NCI-H2107 treated with DMSO at 0.1 percent for 48 hours (cell line): Measurements from ENCODE around the gene GLYR1.

Experiments
- DNase-seq: peaks from one replicate; lab custom pipeline; 2025; ENCODE audit not compliant: unreplicated experiment; lab: John Stamatoyannopoulos, UW

GLYR1 gene

GRCh38 chr16:4852221-4852872 is 5.3 kb upstream of the GLYR1 start:
- no peak for DNase-seq

GRCh38 chr16:4850211-4850610 is 3.1 kb upstream of the GLYR1 start:
- no peak for DNase-seq

DNA sequence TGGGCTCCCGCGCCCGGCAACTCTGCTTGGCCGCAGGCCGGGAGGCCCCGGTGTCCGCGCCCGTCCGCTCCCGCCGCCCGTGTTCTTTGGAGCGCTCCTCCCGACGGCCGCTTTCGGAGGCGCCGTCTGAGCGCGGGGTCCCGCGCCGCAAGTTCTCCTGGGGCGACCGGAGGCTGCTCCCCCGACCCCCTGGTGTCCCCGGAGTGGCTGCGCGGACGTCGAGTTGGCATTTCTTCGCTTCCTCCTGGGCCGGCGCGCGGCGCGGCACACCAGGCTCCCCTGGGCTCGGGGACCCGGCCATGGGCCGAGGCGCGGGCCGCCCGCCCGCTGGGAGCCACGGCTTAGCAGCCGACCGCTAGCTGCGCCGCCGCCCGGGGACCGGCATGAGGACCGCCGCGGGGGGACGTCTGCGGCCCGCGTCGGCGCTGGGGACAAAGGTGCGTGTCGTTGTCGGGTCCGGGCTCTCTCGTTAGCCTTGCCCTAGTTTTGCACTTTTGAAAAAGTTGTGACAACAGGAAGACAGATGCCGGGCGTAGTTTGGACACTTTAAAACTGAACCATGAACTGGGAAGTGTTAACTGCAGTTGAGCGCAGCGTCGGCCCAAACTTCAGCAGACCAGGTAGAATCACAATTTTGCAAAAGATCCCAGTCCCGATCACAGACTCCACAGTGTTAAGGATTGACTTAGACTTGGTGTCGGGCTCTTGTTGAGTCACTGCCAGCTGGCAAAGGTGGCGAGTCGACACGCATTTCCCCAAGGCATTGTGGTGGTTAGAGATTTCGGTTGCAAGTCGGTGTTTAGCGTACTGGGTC is 893 bp upstream of the GLYR1 start:
- no peak for DNase-seq

- no peak for DNase-seq
Observed at GRCh38 chr16:4846503-4846900, 586 bp downstream of the GLYR1 start.

- no peak for DNase-seq
Observed at GRCh38 chr16:4840984-4841383, 6.1 kb downstream of the GLYR1 start.

GRCh38 chr16:4839942-4840341 is 7.1 kb downstream of the GLYR1 start:
- no peak for DNase-seq

- DNase-seq = no peak
Observed at GRCh38 chr16:4837733-4838501, 9.2 kb downstream of the GLYR1 start.

GRCh38 chr16:4836727-4837126 is 10.4 kb downstream of the GLYR1 start:
- DNase-seq = no peak

- DNase-seq = no peak
Observed at GRCh38 chr16:4833584-4833983, 13.5 kb downstream of the GLYR1 start.

DNA sequence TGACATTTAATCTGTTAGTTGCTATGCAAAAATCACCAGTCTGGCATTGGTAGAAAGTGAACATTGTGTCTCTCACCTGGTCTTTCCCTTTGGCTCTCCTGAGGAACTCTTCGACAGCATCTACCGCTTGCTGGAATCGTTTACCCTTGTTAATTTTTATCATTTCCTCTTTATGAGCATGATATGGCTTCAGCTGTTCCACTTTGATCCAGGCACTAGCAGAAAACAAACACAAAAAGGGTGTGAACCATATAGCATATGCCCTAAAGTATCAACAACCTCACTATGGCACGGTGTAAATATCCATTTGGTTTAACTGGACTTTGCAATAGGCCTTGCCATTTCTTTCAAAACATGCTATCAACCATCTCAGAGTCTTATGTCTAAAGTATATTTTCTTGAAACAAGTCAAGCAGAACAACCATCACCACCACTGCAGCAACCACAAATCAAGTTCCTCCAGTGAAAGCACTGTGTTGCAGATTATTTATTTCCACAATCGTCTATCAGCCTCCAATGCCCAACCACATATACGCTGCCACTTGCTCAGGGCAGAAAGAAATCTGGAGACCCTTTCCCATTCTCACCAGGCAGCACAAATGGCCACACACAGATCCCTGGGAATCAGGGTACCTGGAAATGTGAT is 14.3 kb downstream of the GLYR1 start:
- no peak for DNase-seq

- no peak for DNase-seq
Observed at GRCh38 chr16:4831616-4832015, 15.5 kb downstream of the GLYR1 start.

DNA sequence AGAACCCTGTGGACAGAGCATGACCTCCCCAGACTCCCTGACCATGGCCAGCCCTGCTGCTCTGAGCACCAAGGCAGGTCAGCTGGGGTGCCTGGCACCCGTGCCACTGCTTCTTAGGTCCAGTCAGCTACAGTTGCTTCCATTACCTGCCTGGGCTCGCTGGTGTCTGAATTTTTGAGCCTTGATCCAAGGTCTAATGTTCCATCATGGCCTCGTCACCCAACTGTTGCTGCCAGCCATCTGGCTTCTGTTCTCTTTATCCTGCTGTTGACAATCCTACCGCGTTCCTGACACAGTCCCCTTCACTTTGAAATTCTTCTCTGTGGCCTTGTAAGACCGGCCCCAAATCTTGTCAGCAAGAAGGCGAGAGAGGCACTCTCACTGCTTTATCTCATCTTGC is 16.7 kb downstream of the GLYR1 start:
- no peak for DNase-seq

DNA sequence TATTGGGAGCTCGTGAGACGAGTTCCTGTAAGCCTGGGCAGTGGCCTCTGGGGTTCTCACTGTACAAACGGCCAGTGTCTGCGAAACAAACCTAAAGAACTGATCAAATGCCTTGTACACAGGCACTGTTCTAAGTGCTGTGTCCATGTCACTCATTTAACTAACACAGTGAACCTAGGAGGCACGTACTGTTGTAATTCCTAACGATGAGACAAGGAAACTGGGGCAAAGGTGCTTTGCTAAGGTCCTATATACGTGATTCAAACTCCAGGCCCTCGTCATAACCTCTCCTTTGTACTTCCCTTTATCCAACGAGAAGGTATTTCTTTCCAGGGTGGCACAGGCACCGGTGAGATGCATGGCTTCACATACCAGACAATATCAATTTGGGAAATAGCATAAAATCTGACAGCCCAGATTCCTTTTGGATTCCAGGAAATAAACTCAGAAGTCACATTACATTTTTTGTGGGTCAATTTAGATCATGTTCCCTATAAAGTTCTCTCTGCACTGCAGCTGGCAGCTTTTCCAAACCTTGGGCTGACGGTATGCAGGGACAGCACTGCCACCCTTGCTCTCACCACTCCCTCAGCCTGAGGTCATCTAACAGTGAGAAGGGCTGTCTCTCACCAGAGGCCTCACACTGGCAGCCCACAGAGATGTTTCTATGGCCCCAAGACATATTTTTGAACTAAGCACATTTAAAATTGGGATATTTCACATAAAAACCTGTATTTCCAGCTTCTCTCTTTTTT is 18.3 kb downstream of the GLYR1 start:
- DNase-seq = no peak

- no peak for DNase-seq
Observed at GRCh38 chr16:4826980-4827379, 20.1 kb downstream of the GLYR1 start.

DNA sequence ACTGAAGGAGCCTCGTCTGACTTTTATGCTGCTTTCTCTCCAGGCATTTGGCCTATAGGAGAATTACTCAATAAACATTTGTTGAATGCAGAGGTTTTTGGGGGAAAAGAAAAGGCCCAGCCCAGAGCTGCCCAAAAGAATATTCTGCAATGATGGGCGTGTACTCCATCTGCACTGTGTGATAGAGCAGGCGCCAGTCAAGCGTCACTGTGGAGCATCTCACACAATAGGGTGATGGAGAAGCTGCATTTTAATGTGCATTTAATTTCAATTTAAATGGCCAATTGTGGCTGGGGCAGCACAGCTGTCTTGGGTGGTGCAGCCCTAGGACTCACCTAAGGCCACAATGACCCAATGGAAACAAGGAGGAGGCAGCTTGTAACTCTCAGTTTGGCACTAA is 20.6 kb downstream of the GLYR1 start:
- DNase-seq = no peak

DNA sequence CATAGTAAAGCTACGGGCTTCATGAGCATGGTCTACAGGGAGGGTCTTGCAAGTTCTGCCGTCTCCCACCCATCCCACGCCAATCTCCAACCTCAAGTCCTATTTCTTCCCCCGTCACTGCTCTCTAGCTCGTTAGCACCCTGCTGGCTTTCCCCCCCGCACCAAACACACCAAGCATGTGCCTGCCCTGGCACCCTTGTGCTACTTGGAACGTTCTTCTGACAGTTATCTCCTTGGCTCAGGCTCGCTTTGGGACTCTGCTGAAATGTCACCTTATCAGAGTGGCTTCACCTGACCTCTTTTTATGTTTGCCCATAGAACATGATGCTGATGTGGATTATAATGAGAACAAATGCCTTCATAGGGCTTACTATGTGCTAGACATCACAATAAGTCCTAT is 21.9 kb downstream of the GLYR1 start:
- DNase-seq = no peak

- no peak for DNase-seq
Observed at GRCh38 chr16:4820652-4821051, 26.4 kb downstream of the GLYR1 start.

DNA sequence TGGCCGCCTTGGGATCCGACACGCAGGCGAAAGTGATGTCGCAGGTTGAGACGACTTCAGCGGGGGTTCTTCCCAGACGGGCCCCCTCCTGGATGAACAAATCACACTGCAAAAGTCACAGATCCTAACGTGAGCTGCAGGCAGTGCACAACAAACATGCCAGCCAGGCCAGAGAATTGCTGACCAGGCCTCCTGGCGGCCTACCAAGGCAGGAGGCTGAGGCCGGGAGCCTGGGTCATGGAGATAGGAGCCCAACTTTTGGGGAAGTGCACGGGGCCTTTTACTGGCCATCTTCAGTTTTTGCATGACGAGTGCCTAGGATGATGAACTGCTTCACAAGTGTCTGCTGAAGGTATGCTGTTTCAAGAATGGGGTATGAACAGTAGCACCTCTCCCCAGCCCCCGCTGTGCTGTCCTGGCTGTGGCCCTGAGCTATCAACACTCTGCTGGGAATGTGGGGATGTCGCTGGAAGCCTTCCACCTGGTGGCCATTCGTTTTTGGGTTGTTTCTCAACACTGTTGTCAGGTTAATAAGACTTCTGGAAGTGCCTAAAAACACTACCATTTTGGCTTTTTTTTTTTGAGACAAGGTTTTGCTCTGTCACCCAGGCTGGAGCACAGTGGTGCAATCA is 32.4 kb downstream of the GLYR1 start:
- no peak for DNase-seq

DNA sequence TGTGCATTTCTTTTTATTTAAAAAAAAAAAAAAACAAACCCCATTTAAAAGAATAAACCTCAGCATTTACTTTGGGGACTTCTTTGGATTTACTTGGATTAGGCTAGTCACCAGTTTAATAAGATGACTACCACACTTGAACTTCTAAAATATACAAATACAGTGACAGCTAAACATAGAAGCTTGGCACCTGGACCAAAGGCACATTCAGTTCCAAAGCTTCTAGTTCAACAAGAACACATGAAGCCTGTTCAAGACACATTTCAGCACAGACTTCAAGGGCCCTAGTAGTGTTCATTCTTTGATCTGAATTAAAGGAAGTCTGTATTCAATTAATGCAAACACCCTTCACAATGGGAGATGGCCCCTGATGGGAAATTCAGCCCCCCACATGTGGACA is 33.0 kb downstream of the GLYR1 start:
- no peak for DNase-seq

GRCh38 chr16:4813251-4814003 is 33.7 kb downstream of the GLYR1 start:
- DNase-seq = no peak
